GM18867 (cell line): ENCODE data around the gene ZNF681.
A peak's percentile ranks its signal among the peaks of the same experiment; 100 is the strongest.
"Not testable (repeated sequence)": the region's sequence is repeated elsewhere in the genome, so short reads cannot be mapped to it uniquely, and the experiment has no call there.

ENCODE experiments used
- ATAC-seq: cut with Tn5 transposase; IDR thresholded peaks from one replicate; pipeline ENCODE4 v1.9.1; 2021; ENCODE audit warnings: mild to moderate bottlenecking, moderate library complexity; ENCODE audit not compliant: unreplicated experiment

ZNF681 gene

DNA sequence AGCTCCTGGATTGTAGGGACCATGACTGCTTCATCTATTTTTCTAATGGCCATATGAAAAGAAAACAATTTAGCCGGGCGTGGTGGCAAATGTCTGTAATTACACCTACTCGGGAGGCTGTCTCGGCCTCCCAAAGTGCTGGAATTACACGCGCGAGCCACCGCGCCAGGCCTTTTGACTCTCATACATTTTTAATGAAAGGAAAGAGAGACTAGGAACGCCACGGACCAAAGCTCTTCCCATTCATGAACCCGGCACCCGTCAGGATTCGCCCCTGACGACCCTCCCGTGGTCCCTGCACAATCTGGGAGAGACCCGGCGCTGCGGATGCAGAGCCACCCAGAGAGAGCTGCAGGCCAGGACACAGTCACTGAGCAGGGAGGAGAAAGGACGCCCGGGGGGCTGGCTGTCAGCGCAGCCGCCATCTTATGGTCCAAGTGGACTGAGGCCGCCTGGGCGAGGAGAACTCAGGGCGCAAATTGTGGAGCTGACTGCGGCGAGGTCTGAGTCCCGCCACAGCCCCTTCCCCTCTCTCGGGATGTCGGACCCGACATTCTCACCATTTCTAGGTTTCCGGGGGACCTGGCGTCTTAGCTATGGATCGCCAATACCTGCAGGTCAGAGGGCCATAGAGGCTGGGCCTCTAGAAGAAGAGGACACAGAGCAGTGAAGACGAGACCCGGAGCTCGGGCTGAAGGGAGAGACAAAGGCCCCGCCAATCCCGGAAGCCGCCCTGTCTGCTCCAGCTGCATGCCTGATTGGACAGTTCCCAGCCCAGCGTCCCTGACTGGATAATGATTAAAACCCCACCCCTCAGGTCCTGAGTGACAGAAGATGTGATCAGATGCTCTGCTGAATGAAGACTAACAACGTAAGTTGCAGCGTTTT is at the start of gene ZNF681:
ZNF681 (minus strand) TSS at position 705 of the 888 bp plus-strand sequence; CDS start at position 563, 142 bp downstream.
- ATAC-seq = peak; percentile 84

- ATAC-seq = no peak
Measured at GRCh38 chr19:23804676-23805075, 46.0 kb upstream of the ZNF681 start.

DNA sequence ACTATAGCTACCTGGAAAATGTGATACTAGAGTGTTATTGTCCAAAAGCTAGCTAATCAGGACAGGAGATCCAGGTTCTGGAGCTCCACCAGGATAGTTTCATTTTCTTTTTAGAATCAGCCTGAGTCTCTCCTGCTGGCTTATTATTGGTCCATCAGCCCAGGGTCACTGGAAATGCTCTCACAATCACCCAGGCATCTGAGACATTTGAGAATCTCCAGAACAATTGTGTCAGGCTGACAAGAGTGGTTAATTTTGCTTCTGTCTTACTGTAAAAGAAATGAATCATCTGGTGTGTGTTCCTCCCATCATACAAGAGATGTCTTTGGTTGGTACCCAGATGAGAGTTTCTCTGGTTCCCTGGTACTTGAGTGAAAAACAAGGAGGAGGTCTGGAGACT is 43.6 kb upstream of the ZNF681 start:
- no peak for ATAC-seq

- no peak for ATAC-seq
Measured at GRCh38 chr19:23801803-23802202, 43.1 kb upstream of the ZNF681 start.

- ATAC-seq = no peak
Measured at GRCh38 chr19:23800868-23801267, 42.2 kb upstream of the ZNF681 start.

DNA sequence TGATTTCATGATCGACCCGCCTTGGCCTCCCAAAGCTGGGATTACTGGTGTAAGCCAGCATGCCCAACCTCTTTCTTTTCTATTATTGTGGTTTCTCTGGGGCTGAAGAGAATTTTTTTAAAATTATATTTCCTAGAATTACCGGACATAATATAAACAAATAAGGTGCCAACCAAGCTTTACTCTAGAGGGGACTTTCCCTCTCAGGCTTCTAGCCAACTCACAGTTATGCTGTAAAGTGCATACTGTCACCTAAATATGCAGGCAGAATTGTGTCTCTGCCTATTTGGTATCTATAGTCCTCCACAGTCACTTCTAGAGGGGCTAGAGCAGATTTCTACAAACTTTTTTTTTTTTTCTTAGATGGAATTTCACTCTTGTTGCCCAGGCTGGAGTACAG is 41.6 kb upstream of the ZNF681 start:
- no peak for ATAC-seq

DNA sequence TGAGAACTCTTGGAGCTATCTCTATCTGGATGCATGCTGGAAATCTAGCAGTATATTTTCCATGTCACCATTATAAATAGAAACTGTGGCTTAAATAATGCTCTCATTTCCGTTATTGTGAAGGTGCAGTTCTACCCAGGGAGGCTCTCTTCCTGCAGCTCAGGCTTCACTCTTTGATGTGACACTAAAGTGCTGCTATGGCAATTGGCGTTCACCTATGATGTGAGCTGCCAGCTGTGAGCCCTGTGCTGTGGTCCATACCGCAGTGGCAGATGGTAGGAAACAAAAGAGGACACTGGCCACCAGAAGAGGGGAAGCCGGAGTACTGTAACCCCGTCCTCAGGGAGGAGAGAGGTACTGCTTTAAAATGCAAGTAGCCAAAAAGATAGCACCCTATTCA is 40.6 kb upstream of the ZNF681 start:
- no peak for ATAC-seq

DNA sequence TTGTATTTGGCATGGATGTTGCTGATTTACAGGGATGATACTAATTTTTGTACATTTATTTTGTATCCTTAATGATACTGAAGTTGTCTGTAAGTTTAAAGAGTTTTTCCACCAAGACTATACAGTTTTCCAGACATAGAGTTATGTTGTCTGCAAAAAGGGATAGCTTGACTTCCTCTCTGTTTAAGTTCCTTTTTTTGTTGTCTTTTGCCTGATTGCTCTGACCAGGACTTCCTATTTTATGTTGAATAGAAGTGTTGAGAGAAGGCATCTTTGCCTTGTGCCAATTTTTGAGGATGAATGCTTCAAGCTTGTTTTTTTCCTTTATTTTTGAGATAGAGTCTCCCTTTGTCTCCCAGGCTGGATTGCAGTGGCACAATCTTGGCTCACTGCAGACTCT is 36.8 kb upstream of the ZNF681 start:
- no peak for ATAC-seq

DNA sequence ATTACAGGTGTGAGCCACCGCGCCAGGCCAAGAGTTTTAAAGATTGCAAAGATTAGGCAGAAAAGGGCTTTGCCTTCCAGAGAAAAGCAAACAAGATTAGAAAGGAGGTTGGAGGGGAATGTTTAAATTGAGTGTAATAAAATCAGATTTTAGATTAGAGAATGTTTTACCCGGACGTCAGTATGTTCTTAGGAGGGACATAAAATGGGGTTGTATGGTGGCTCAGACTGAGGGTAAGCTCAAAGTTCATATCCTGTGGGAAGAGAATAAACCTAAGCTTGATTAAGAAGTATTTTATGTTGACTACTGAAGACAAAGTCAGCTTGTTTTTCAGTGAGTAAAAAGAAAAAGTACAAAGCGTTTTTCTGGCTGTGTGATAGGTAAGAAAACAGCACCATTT is 34.1 kb upstream of the ZNF681 start:
- ATAC-seq = no peak

GRCh38 chr19:23790641-23791488 is 32.2 kb upstream of the ZNF681 start:
- ATAC-seq = no peak

DNA sequence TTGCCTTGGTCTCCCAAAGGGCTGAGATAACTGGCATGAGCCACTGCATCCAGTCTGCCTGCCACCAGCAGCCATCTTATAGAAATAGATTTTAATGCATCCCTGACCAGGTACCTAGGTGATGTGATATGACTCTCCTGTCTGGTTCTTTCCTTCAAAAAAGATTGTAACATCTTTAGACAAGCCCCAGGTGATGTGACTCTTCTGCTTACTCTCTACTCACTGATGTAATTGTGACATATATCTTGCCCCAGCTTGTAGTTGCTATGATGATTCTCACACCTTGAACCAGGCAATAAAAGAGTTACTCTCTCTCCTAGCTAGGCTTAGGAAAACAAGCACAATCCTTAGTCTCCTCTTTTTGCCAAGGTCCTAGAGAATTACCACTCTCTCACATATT is 30.6 kb upstream of the ZNF681 start:
- ATAC-seq = no peak

GRCh38 chr19:23788411-23788810 is 29.7 kb upstream of the ZNF681 start:
- ATAC-seq = no peak

GRCh38 chr19:23787106-23787505 is 28.4 kb upstream of the ZNF681 start:
- ATAC-seq = no peak

DNA sequence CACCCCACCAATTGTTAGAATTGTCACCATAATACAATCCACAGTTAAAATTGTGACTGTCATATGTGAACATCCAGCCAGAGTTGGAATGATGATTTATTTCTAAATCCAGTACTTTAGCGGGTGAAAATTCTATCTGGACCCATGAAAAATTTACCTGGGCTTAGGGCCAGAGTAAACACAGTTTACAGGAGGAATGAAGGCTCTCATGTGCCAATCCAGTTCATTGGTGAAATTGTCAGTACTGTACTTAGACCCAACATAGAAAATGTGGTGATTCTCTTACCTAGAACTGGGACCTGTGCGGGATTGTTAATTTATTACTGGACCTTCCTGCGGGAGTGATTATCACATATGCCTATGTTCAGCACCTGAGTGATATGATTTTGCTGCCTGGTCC is 27.3 kb upstream of the ZNF681 start:
- no peak for ATAC-seq

- no peak for ATAC-seq
Measured at GRCh38 chr19:23784274-23784673, 25.6 kb upstream of the ZNF681 start.

GRCh38 chr19:23783636-23784035 is 24.9 kb upstream of the ZNF681 start:
- ATAC-seq = no peak

- no peak for ATAC-seq
Measured at GRCh38 chr19:23779645-23780044, 21.0 kb upstream of the ZNF681 start.

GRCh38 chr19:23778566-23778965 is 19.9 kb upstream of the ZNF681 start:
- ATAC-seq = no peak

DNA sequence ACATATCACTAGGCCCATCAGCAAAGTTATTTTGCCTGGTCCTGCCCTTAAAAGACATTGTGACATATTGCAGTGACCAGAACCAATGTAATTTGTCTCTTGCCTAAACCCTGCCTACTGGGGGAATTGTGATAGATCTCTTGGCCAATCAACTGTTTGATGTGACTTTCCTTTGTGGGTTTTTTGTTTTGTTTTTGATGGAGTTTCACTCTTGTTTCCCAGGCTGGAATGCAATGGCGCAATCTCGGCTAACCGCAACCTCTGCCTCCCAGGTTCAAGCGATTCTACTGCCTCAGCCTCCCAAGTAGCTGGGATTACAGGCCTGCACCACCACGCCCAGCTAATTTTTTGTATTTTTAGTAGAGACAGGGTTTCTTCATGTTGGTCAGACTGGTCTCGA is 19.3 kb upstream of the ZNF681 start:
- not testable (repeated sequence) for ATAC-seq

- ATAC-seq = no peak
Measured at GRCh38 chr19:23777216-23777615, 18.5 kb upstream of the ZNF681 start.

DNA sequence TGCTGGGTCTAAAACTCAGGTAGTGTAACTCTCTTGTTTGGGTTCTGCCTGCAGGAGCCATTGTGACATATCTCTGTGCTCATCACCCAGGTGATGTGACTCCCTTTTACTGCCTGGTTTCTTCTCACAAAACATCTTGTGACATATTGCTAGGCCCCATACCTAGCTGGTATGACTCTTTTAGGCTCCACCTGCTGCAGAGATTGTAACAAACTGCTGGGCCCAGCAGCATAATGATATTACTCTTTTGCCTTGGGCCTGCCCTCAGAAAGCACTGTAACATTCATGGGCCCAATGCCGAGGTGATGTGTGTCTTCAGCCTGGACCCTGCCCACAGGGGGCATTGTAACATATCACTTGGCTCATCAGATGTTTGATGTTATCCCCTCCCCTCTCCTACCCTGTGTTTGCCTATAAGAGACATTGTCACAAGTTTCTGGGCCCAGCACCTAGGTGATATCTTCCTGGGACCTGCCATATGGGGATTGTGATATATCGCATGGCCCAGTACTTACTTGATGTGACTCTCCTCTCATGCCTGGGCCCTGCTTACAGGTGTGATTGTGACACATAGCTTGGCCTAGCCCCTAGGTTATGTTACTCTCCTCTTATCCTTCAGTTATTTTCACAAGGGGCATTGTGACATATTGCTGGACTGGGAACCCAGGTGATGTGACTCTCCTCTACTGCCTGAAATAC is 18.0 kb upstream of the ZNF681 start:
- no peak for ATAC-seq
